DND-41 (cell line): ENCODE results near the gene TRAK1.

Experiments
- ATAC-seq: fragments of 200-7000 bp; cut with Tn5 transposase; 3 replicates; pipeline ENCODE4 v1.9.1; 2021; ENCODE audit warnings: low read depth; ENCODE audit not compliant: insufficient read depth
- DNase-seq: peaks from one replicate; pipeline ENCODE4 v3.0.0-alpha.2; 2020
- H2AFZ ChIP-seq: 2 replicates; pipeline ENCODE4 v1.6.0; 2012; ENCODE audit warnings: low read depth, low read length
- H3K27ac ChIP-seq: 2 replicates; pipeline ENCODE4 v1.5.1; 2012; ENCODE audit warnings: low read length, inconsistent platforms
- H3K27me3 ChIP-seq: fragments of 200-600 bp; sonication (generic); 2 replicates; pipeline ENCODE4 v1.6.0; 2012; ENCODE audit warnings: low read length, mild to moderate bottlenecking, inconsistent platforms; ENCODE audit not compliant: insufficient read depth, poor library complexity
- H3K36me3 ChIP-seq: 2 replicates; pipeline ENCODE4 v1.5.1; 2012; ENCODE audit warnings: low read length, inconsistent platforms; ENCODE audit not compliant: insufficient read depth
- H3K4me1 ChIP-seq: 2 replicates; pipeline ENCODE4 v1.5.1; 2012; ENCODE audit warnings: mild to moderate bottlenecking, low read length; ENCODE audit not compliant: insufficient read depth
- H3K4me2 ChIP-seq: 2 replicates; pipeline ENCODE4 v1.6.0; 2012; ENCODE audit warnings: mild to moderate bottlenecking, moderate library complexity, low read length, inconsistent platforms; ENCODE audit not compliant: insufficient read depth
- H3K4me3 ChIP-seq, 2 experiments: fragments of 200-600 bp in 1 of 2; shearing (Covaris generic) in 1 of 2; 2 replicates each; pipeline ENCODE4 v1.5.1; 2012 to 2016; ENCODE audit warnings: inconsistent platforms in 2 of 2, low read length in 2 of 2, mild to moderate bottlenecking in 2 of 2, low read depth in 1 of 2, moderate library complexity in 1 of 2
- H3K79me2 ChIP-seq: 2 replicates; pipeline ENCODE4 v1.6.0; 2012; ENCODE audit warnings: low read length, inconsistent platforms; ENCODE audit not compliant: insufficient read depth
- H3K9ac ChIP-seq: 2 replicates; pipeline ENCODE4 v1.6.0; 2012; ENCODE audit warnings: low read depth, mild to moderate bottlenecking, inconsistent platforms, low read length, moderate library complexity
- H3K9me3 ChIP-seq: 2 replicates; pipeline ENCODE4 v1.5.1; 2012; ENCODE audit warnings: low read length, moderate library complexity, mild to moderate bottlenecking, inconsistent platforms; ENCODE audit not compliant: insufficient read depth, severe bottlenecking
- H4K20me1 ChIP-seq: 2 replicates; pipeline ENCODE4 v1.6.0; 2012; ENCODE audit warnings: low read length; ENCODE audit not compliant: insufficient read depth
- EZH2 ChIP-seq: IDR thresholded peaks from 3 replicates; pipeline ENCODE4 v1.6.1; 2012; ENCODE audit warnings: borderline replicate concordance, low read depth, mild to moderate bottlenecking, moderate library complexity, low read length, inconsistent platforms; ENCODE audit not compliant: severe bottlenecking
- TF ChIP-seq, protein P1 (sequence below): IDR thresholded peaks from 2 replicates; pipeline ENCODE4 v1.5.1; 2012; ENCODE audit warnings: borderline replicate concordance, low read length, moderate library complexity, mild to moderate bottlenecking; ENCODE audit not compliant: poor library complexity, severe bottlenecking; ENCODE audit errors: extremely low read depth

TRAK1 gene

DNA sequence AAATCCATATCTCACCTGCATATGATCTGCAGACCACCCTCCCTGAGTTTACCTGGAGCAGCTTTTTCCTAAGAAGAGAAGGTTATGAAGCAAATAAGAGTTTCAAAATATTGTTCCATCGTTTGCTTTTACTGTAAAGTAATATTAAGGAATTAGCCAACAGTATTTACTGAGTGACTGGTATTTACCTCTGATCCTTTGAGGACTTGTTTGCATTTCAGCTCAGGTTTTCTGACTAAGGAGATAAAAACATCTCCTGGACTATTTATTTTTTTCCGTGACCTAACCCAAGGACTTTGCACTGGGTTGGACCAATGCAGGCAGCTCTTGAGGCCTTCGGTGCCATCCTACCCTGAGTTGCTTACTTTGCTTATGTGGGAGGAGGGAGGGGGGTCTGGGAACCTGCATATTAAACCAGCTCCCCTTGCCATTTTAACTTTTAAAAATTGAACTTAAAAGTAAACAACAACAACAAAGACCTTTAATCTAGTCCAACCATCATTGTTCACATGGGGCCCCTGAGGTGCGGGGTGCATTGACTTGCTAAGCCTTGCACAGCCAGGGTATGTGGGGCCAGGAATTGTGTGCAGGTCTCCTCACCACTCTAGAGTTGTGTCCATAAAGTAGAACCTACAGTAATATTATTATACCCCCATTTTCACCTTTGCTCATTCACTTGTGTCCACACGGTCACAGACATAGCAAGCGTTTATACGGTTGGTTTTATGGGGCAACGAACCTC, 39.3 kb downstream of the TRAK1 start:
- no peak for TF ChIP-seq EZH2
- TF ChIP-seq, protein P1, sequence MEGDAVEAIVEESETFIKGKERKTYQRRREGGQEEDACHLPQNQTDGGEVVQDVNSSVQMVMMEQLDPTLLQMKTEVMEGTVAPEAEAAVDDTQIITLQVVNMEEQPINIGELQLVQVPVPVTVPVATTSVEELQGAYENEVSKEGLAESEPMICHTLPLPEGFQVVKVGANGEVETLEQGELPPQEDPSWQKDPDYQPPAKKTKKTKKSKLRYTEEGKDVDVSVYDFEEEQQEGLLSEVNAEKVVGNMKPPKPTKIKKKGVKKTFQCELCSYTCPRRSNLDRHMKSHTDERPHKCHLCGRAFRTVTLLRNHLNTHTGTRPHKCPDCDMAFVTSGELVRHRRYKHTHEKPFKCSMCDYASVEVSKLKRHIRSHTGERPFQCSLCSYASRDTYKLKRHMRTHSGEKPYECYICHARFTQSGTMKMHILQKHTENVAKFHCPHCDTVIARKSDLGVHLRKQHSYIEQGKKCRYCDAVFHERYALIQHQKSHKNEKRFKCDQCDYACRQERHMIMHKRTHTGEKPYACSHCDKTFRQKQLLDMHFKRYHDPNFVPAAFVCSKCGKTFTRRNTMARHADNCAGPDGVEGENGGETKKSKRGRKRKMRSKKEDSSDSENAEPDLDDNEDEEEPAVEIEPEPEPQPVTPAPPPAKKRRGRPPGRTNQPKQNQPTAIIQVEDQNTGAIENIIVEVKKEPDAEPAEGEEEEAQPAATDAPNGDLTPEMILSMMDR: no peak
- H4K20me1 ChIP-seq: no peaks in the 10 kb centered on the region
- H3K4me1 ChIP-seq: no peaks in the 10 kb centered on the region
- H3K36me3 ChIP-seq: no peaks in the 10 kb centered on the region
- no peaks in the 10 kb centered on the region for H3K27me3 ChIP-seq
- H3K9ac ChIP-seq: no peak overlapping the region
- H2AFZ ChIP-seq: no peak overlapping the region
- no peak overlapping the region for H3K4me2 ChIP-seq
- no peaks in the 10 kb centered on the region for H3K9me3 ChIP-seq
- DNase-seq: no peak
- H3K79me2 ChIP-seq: no peaks in the 10 kb centered on the region
- no peak for ATAC-seq
- H3K4me3 ChIP-seq: no peak overlapping the region
- H3K27ac ChIP-seq: no peak overlapping the region

DNA sequence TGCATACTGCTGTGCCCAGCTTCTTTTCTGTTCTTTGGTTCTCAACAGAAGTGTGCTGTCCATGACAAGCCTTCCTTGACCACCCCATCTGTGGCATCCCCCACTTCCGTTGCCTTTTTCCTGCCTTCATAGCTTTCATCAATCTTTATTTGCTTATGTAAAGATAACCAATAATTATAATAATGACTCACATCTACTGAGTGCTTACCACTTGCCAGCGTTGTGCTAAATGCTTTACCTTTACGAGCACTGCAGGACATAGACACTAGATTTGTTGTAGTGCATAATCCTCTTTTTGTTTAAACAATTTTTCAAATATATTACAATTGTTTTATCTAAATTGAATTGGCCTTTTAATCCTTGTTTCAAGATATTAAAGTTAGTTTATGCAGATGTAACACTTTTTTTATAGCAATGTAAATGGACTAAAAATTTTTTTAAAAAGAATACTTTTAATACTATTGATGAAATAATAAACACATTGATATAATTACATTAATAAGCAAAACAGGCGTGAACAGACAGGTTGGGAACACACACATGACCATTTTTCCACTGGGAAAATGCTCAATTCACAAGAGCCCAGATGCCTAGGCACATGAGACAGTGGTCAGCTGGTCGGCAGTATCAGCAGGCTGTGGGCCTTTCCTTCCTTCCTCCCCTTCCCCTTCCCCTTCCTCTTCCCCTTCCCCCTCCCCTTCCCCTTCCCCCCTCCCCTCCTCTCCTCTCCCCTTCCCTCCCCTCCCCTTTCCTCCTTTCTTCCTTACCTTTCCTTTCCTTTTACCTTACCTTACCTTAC, 42.5 kb downstream of the TRAK1 start:
- H4K20me1 ChIP-seq: no peaks in the 10 kb centered on the region
- H3K9me3 ChIP-seq: no peaks in the 10 kb centered on the region
- DNase-seq: no peak
- H3K4me2 ChIP-seq: no peak overlapping the region
- no peak overlapping the region for H3K9ac ChIP-seq
- H3K4me3 ChIP-seq: no peak overlapping the region
- H3K27ac ChIP-seq: no peak overlapping the region
- H3K36me3 ChIP-seq: no peaks in the 10 kb centered on the region
- no peak for ATAC-seq
- no peaks in the 10 kb centered on the region for H3K79me2 ChIP-seq
- TF ChIP-seq EZH2: no peak
- TF ChIP-seq, protein P1: no peak
- no peaks in the 10 kb centered on the region for H3K27me3 ChIP-seq
- no peaks in the 10 kb centered on the region for H3K4me1 ChIP-seq
- H2AFZ ChIP-seq: no peak overlapping the region

DNA sequence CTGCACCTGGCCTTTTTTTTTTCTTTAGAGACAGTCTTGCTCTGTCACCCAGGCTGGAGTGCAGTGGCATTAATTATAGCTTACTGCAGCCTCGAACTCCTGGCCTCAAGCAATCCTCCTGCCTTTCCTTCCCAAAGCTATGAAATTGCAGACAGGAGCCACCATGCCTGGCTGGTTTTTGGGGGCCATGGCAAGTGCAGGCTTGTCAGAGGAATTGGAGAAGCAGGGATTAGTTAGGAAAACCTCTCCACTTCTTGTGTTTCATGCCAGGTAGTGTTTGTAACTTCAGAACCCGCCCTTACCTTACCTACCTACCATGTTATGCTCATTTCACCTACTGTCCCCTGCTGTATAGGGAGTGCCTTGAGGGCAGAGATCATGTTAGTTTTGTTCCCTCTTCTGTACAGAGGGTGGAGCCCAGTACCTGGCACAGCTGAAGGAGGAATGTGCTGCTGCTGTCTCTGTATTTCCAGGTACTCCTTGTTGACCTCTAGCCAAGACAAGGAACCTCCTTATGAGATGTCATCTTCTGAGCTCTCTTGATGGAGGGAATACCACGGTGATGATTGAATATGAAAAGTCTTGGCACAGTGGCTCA, 43.8 kb downstream of the TRAK1 start:
- H2AFZ ChIP-seq: no peak overlapping the region
- no peaks in the 10 kb centered on the region for H4K20me1 ChIP-seq
- no peak overlapping the region for H3K4me3 ChIP-seq
- H3K27ac ChIP-seq: no peak overlapping the region
- DNase-seq: no peak
- H3K9me3 ChIP-seq: no peaks in the 10 kb centered on the region
- H3K79me2 ChIP-seq: no peaks in the 10 kb centered on the region
- ATAC-seq: no peak
- no peaks in the 10 kb centered on the region for H3K36me3 ChIP-seq
- H3K4me1 ChIP-seq: no peaks in the 10 kb centered on the region
- no peak overlapping the region for H3K9ac ChIP-seq
- H3K27me3 ChIP-seq: no peaks in the 10 kb centered on the region
- TF ChIP-seq, protein P1: no peak
- no peak for TF ChIP-seq EZH2
- no peak overlapping the region for H3K4me2 ChIP-seq
